ENCODE measurements around the gene USP37.

- TF ChIP-seq CTCF (IDR thresholded peaks at IDR 0.05; ENCODE audit: low read depth, low read length) (no peak), EZH2phosphoT487 (IDR thresholded peaks at IDR 0.05; ENCODE audit: low read depth) (no peak)
These were observed 162.9 kb downstream of the USP37 start for GRCh38 chr2:218405086-218405745.
